Measurements from ENCODE around the gene HTRA3.

Gene HTRA3

DNA sequence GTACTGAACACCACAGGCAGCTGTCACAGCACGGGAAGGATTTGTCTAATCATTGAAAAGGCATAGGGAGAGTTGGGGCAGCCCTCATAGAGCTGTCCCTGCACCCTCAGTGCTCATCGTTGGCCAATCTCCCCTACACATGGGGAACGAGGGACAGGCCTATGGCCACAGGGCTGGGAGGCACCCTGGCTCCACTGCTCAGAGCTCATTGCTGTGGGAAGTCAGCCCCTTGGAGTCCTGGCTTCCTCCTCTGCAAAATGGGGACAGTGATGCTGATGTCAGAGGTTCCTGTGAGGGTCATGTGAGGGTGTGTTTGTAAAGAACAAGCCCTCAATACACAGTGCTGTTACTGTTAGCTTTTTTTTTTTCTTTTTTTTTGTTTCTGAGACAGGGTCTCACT is 19.3 kb upstream of the HTRA3 start:
- no peak for DNase-seq

- no peak for DNase-seq
Observed at GRCh38 chr4:8250637-8251036, 18.9 kb upstream of the HTRA3 start.

DNA sequence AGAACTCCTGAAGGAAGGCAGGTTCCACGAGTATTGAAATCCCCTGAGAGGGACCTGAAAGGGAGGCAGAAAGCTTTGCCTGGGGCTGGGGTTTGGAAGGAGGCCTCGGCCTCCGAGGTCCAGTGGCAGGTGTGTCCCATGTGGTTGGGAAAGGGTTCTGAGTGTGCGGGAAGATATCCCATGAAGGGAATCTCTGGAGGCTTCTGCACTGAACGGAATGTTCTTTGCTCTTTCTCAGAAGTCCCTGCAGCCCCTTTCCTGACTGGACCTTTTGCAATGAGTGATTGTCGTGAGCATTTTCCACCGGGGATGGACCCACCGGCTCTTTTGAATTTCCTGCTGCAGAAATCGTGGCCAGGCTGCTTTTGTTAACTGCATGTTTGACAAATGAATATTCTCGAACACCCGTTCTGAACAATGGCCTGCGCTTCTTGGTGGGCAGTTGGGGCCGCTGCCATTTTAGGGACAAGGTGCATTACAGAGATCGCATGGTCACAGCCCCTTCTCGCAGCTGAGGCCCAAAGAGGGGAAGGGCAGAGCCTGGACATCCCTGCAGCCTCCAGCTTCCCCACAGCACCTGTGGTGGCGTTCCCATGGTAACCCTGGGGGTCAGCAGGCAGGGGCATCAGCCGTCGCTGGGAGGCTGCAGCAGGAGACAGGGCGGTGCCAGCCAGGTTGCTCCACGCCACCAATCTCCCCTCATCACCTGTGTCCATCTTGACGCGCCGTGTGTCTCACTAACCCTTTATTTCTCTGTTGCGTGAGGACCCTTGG is 18.3 kb upstream of the HTRA3 start:
- no peak for DNase-seq

DNA sequence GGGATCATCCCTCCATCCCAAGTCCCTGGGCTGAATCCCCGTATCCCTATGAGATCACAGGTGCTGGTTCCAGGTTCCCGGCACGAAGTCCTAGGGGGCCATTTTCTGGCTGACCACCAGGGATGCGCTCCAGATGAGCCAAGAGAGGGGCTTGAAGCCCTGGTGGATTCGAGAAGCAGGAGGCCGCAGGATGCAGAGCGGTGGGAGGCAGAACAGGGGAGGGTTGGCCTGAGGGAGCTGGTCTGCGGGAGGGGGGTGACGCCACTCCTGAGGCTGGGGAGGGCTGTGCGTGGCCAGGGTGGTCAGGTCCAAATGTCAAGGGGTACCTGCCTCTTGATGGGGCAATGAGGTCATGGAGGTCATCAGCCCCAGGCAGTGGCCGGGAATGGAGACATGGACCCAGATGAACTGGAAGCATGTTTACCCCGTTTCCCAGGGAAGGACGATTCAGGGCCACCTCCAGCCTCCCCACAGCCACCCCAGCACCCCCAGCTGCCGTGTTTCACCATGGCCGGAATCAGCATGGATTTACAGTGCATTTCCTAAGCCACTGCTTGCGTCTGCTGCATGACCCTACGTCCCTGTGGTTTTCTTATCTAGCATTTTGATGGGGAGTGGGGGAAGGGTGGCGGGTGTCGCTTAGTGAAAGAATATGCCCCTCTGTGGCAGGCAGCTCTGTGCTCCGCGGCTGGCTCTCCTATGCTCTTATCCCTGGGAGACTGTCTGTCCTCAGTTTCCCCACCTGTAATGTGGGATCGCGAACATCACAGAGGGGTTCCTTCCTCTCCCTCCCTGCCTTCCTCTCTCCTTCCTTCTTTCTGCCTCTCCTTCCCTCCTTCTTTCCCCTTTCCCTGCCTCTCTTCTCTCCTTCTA is 17.0 kb upstream of the HTRA3 start:
- peak; percentile 88 for DNase-seq

- DNase-seq = no peak
Observed at GRCh38 chr4:8254076-8254475, 15.5 kb upstream of the HTRA3 start.

DNA sequence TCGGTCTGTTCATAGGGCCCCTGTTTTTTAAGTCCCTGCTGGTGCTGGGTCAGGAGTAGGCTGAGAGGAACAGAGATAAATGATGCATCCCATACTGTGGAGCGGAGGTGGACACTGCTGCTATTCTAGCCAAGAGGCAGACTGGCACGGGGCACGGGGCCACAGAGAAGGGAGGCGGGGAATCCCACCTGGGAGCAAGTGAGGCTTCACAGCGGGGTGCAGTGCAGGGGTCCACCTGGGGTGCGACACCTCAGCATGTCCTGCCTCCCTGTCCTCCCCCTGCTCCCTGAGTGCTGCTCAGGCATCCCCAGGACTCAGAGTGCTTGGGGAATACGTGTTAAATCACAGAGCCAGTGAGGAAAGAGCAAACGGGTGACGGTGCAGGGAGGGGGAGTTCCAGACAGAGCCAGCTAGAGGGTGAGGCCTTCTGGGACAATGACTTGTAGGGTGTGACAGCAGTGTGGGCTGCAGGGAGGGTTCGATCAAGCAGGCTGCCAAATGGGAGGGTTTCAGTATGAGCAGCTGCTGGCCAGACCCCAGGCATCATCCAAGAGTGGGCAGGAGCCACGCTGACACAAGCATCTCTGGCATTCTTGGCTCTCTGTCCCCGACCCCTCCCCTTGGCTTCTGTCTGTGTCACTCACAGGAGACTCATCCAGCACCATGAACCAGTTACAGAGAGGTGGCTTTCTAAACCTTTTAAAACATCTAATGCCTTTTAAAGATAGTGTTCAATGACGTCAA is 13.7 kb upstream of the HTRA3 start:
- no peak for DNase-seq

- no peak for DNase-seq
Observed at GRCh38 chr4:8257854-8258253, 11.7 kb upstream of the HTRA3 start.

GRCh38 chr4:8258552-8259212 is 10.9 kb upstream of the HTRA3 start:
- peak; percentile 31 for DNase-seq

- no peak for DNase-seq
Observed at GRCh38 chr4:8259743-8260430, 9.7 kb upstream of the HTRA3 start.

- no peak for DNase-seq
Observed at GRCh38 chr4:8260656-8261111, 8.9 kb upstream of the HTRA3 start.

DNA sequence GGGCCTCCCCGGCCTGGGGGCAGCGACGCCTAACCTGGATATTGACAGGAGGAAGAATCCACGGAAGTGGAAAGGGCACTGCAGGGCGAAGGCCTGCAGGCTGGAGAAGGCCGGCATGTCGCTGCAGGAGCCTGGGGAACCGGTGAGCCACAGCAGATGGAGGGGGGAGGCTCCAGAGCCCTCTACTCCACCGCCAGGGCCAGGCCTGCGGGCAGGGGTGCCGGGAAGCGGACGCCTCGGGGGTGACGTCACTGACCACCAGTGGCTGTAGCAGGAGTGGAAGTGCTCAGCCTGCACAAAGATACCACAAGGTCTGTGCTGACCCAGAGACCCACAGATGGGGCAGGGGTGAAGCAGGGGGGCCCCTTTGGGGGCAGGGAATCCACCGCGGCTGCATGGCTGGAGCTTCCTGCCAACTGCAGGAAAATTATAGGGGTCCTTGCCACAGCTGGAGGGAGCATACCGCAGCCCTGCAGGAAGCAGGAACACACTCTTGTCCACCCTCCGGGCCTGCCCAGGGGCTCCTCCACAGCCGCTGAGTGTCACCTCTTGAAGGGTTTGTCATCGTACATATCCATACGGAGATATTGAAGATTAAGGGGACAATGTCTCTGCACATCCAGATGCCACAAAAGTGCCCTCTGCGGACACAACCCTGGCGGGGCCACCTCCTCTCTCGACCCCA is 7.6 kb upstream of the HTRA3 start:
- DNase-seq = peak; percentile 71

DNA sequence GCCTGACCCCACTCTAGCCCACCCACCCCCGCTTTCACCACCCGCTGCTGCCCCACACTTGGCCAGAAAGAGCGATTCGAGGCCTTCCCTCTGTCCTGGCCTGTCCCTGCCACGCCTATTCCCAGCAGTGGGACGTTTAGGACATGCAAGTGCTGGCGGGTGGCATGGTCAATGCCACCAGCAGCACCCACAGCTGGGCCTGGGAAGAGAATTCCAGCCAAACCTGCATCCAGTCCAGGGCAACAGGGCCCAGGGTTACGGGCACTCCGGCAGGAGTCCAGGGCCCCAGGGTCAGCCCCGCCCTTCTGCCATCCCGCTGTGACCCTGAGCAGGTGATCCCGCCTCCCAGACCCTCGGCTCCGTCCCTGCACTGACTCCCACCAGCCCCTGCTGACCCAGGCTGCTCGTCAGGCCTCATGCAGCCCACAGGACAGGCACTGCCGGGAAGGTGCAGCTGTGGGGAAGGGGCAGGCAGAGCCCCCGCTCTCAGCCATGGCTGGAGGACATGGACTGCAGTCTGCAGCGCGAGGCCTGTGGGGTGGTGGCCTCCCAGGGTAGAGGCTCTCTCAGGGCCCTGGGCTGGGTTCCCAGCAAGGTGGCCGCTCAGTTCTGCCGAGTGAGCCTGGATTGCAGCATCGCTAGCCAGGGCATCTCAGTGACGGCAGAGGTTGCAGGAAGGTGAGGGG is 6.8 kb upstream of the HTRA3 start:
- DNase-seq = no peak

GRCh38 chr4:8263397-8263796 is 6.2 kb upstream of the HTRA3 start:
- no peak for DNase-seq

DNA sequence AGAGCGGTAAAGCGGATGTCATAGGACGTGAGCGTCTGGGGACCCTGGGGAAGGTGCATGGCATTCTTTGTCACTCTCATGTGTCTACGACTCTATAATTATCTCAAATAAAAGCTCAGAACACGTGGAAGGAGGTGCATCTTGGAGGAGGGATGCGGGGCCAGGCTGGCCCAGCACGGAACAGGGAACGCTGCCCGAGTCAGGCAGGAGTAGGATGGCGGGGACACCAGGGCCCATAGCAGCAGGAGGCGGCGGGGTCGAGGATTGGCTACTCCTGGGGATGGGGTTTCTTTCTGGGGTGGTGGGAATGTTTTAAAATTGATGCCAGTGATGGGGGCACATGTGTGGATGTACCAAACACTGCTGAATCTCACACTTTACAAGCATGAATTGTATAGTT is 5.4 kb upstream of the HTRA3 start:
- DNase-seq = no peak

DNA sequence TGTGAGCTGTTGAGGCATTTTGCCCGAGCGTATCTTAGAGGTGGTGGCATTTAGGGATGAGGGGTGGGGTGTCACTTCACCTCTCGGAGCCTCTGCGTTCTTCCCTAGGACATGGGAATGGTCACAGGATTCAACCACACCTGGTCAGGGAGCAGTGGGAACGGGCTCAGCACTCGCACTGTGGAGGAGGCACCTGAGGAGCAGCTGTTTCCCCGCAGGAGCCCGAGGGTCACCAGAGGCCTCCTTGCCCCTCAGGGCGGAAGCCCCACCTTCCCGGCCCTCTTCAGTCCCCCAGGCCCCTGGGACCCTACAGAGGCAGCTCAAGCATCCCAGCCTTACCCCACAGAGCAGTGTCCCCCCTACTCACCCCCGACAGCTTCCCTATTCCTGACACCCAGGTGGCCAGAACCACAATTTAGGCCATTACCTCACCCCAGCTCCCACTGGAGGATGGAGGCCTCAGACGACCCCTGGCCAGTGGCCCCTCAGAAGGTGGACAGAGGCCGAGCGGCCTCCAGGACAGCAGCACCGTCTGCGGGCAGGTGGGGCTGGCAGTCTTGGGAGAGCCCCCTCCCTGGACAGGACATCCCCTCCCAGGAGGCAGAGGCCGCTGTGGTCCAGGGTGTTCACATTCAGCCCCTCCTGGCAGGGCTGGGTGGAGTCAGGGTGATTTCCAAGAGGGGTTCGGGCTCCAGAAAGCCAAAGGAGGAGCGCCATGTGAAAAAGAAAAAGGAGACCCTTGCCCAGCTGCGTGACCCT is 4.2 kb upstream of the HTRA3 start:
- no peak for DNase-seq

GRCh38 chr4:8266088-8266487 is 3.5 kb upstream of the HTRA3 start:
- DNase-seq = no peak

GRCh38 chr4:8266508-8266907 is 3.0 kb upstream of the HTRA3 start:
- DNase-seq = no peak

DNA sequence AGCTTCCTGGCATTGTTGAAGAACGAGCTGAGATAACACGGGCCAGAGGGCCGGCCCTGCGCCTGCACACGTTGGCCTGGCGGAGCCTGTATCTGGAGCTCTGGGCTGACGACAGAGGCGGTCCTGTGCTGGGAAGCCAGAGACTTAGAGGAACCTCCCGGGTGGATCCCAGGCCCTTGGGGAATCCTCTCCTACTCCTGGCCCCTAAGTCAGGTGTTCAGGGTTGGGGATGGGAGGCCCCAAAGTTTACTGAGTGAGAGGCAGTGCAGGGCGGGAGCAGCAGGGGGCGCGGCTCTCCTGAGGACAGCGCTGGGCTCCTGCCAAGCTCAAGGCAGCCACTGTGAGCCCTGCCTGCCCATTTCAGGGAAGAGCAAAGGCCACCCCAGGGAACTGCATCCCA is 2.5 kb upstream of the HTRA3 start:
- peak; percentile 85 for DNase-seq

DNA sequence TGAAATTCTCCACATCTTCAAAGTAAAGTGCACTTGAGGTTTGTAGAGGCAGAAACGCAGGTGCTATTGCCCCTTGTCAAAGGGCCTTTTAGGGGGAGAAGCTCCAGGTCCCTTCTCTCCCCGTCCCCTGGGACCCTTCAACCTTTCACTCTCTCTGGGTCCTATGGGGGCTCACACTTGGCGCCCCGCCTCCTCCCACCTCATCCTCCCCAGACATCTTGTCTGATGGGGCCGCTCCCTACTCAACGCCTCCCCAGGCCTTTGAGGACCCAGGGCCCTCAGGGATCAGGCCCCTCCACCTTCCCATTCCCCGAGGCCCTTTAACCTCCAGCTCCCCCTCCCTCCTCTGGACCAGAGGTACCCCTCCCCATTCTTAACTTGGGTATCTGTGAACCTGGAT is 1.3 kb upstream of the HTRA3 start:
- no peak for DNase-seq

DNA sequence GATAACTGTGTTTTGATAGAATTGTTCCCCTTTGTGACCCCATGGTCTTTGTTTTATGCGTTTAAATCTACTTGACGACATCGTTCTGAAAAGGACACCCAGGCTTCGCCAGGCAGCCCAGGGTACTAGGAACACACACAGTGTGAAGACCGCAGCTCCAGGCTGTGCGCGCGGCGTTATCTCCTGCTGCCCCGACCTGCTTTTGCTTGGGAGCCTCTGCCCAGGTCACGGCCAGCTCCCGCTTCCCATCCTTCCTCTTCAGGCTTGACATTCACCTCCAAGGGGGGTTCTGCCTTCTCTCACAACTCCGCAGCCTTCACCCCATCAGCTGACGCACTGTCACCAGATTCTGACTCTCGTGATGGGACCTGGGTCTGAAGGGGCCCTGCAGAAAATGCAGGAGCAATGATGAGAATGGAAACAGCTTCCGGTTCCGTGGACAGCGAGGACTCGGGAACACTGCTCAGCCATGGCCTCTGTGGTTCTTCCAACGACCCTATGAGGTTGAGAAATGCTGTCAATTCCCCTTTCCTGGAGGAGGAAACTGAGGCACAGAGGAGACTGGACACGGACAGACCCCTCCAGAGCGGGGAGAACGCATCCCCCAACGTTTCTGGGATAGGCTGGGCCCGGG is 536 bp upstream of the HTRA3 start:
- DNase-seq = no peak

All from hematopoietic multipotent progenitor cell treated with erythropoietin and hydrocortisone succinate and interleukin-3 and kit ligand, for 4 days (in vitro differentiated cells).